OCI-M2 (cell line): Measurements from ENCODE around the gene ZDHHC11.
"Not testable (repeated sequence)": the region's sequence is repeated elsewhere in the genome, so short reads cannot be mapped to it uniquely, and the experiment has no call there.

ENCODE experiments used
- DNase-seq: peaks from one replicate; lab custom pipeline; 2025; ENCODE audit not compliant: unreplicated experiment; lab: John Stamatoyannopoulos, UW

Gene ZDHHC11

DNA sequence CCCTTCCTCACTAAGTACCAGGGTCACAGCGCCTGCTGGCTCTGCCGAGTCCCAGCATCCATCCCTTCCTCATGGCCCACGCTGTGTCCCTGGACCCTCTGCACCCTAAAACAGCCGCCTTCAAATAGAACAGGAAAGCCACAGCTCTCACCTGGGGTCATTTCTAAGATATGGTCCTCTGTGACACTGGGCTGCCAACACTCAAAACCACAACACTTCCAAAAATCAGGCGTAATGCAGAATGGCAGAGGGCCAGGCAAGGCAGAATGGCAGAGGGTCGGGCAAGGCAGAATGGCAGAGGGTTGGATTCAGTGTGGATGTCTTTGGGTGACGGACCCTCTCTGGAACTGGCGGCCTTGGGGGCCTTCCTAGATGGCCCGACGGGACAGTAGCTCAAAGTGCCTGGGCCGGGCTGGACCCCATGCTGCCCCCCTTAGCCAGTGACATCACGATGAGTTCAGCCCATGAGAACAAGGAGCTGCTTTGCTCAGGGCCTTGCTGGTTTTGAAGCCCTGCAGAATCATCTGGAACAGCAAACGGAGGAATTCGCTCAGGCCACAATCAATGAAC lies 101.6 kb downstream of the ZDHHC11 start:
- no peak for DNase-seq

- not testable (repeated sequence) for DNase-seq
These were observed 102.5 kb downstream of the ZDHHC11 start for GRCh38 chr5:748011-748980.

GRCh38 chr5:747303-747844 lies 103.4 kb downstream of the ZDHHC11 start:
- DNase-seq: not testable (repeated sequence)

DNA sequence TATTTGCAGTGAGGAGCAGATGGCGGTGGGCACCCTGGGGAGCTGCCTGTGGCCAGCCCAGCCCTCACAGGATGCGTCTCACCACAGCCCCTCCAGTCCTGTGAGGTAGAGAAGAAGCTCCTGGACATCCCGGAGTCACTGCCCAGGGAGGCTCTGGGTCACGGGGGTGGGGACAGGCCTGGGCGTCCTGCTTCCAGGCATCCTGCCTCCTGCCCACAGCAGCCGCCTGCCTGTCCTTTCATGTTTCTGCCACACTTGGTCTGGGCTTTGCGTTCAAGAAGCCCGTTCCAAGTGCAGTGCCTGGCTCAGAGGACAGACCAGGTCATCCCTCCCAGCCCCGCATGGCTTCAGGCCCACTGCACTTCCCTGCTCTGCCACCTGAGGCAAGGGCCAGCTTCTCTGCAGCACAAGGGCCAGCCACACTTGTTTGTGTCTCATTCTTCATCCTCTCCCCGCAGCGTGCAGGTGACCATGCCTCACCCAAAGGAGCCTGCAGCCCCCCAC lies 104.5 kb downstream of the ZDHHC11 start:
- DNase-seq: no peak
